GM18519 (cell line): ENCODE data around the gene RAD54L.
"Not testable (repeated sequence)": the region's sequence is repeated elsewhere in the genome, so short reads cannot be mapped to it uniquely, and the experiment has no call there.

Experiments used
- ATAC-seq: cut with Tn5 transposase; IDR thresholded peaks from one replicate; pipeline ENCODE4 v1.9.1; 2021; ENCODE audit warnings: mild to moderate bottlenecking, moderate library complexity; ENCODE audit not compliant: unreplicated experiment, low FRiP score

Gene RAD54L

GRCh38 chr1:46238865-46239264 lies 8.7 kb upstream of the RAD54L start:
- ATAC-seq = not testable (repeated sequence)

GRCh38 chr1:46241733-46242132 lies 5.8 kb upstream of the RAD54L start:
- not testable (repeated sequence) for ATAC-seq

GRCh38 chr1:46242918-46243317 lies 4.6 kb upstream of the RAD54L start:
- no peak for ATAC-seq

GRCh38 chr1:46243831-46244230 lies 3.7 kb upstream of the RAD54L start:
- ATAC-seq = not testable (repeated sequence)

DNA sequence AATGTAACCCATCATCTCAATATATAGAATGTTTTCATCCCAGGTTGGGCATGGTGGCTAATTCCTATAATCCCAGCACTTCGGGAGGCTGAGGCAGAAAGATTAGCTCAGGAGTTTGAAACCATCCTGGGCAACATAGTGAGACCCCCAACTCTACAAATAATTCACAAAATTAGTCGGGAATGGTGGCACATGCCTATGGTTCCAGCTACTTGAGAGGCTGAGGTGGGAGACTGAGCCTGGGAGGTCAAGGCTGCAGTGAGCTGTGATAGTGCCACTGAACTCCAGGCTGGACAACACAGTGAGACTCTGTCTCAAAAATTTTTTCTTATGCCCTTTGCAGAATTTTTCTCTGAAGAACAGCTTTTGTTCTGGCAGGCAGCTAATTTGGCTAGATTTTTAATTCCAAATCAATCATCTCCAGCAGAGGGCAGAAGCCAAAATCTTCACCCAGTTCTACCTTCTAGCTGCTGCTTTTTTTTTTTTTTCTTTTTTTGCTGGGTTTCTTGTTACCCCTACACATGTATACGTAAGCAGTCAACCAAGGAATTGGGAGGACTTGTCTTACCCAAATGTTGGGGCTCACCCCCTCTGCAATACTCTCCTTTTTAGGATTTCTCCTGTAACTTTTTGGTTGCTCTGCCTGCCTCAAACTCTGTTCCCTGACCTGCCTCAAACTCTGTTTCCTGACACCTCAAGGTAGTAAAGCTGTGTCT lies 2.7 kb upstream of the RAD54L start:
- no peak for ATAC-seq

GRCh38 chr1:46246136-46246535 lies 1.4 kb upstream of the RAD54L start:
- not testable (repeated sequence) for ATAC-seq

DNA sequence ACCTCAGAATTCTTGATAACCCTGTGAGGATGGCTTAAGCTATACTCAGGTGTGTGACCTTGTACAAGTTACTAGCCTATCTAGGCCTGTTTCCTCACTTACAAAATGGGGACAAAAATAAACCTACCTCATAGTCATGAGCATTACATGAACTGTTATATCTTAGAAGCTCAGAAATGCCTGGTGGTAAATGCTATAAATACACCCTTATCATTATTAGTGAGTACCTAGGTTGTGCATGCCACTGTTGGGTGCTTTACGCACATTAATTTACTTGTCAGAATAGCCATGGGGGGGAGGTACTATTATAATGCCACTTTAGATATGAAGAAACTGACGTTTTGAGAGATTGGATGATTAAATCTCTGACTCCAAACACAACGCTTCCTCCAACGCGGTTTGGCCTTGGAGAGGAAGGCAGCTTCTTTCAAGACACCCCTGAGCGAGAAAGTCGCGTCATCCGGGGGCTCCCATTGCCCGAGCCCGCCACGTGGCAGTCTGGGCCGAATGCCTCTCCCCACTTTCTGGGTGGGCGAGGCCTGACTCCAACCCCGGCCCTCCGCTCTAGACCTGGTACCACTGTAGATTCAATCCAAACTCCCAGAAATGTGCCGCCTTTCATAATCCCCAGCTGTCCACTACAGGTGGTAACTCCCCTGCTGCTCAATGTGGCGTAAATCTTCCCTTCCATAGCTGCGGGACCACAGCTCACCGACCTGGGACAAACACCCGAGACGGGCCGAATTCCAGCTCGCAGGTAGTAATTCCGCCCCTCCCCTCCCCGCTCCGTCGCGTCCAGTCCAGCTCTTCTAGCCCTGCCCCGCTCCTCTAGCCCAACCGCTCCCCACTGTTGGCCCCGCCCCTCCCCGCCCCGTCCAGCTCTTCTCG lies 771 bp upstream of the RAD54L start:
- peak; percentile 20 for ATAC-seq

DNA sequence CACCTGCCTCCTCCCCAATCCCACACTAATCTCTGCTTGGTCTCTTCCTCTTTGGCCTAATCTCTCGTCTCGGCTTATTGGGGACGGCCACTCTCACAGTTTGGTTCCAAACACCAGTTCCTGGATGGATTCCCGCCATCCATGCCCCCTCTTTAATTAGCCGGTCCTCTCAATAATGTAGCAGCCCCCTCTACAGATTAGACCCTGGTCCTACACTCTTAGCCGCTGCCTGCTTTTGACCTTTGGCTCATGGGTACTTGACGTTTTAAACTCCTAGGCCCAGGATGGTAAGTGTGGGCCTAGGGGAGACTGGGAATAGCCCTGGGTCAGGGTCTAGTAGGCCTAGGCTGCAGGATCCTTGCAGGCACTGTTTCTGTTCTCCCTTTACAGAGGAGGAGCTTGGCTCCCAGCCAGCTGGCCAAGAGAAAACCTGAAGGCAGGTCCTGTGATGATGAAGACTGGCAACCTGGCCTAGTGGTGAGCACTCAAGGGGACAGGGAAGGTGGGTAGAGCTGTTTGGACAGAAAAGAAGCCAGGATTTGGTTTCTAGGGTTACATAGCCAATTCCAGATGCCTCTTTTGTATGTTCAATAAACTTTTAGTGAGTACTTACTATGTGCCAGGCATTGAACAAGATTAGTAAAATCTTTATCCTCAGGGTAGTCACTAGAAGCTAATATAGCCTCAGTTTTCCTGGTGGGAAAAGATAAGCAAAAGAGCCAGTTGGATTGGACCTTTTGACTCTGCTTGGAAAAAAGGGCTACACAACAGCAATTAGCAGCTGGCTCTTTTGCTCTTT lies 758 bp downstream of the RAD54L start:
- no peak for ATAC-seq

DNA sequence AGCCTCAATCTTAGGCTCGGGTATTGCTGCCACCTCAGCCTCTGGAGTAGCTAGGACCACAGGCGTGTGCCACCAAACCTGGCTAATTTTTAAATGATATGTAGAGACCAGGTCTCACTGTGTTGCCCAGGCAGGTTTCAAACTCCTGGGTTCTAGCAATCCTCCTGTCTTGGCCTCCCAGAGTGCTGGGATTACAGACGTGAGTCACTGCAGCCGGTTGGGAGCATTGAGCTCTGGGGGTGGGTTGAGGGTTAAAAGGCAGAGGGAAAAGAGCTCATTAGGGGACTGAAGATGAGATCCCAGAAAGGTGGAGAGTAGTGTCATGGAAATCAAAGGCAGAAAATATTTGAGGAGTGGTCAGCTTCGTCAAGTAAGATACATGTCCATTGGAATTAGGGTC lies 7.1 kb downstream of the RAD54L start:
- no peak for ATAC-seq

DNA sequence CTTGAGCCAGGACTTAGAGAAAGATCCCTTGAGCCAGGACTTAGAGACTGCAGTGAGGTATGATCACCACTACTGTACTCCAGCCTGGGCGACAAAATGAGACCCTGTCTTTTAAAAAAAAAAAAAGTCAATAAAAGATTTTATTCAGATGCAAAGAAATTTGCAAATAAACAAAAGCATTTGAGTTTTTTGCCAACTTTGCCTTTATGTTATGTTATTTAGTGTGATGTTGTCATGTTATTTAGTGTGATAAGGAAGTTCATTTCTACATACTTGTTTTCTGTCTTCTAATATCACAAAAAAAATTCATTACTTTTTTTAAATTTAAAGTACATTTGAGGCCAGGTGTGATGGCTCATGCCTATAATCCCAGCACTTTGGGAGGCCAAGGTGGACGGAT lies 9.0 kb downstream of the RAD54L start:
- no peak for ATAC-seq

GRCh38 chr1:46262508-46262907 lies 14.9 kb downstream of the RAD54L start:
- no peak for ATAC-seq

GRCh38 chr1:46263146-46263545 lies 15.6 kb downstream of the RAD54L start:
- no peak for ATAC-seq

GRCh38 chr1:46268578-46268977 lies 21.0 kb downstream of the RAD54L start:
- ATAC-seq = no peak

GRCh38 chr1:46274225-46275029 lies 26.9 kb downstream of the RAD54L start:
- ATAC-seq = no peak

DNA sequence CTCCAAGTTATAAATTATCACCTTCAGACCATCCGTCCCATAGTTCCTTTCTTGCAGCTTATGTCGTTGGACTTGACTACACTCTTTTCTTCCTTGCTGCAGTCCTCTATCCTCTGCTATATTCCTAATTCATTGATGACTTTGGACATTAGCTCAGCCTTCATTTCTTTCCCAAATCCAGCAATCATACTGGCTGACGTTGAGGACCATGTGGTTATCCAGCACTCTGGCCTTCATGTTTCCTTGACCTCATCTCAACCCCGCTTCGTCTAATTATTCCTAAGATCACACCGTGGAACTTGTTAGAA lies 27.4 kb downstream of the RAD54L start:
- no peak for ATAC-seq

DNA sequence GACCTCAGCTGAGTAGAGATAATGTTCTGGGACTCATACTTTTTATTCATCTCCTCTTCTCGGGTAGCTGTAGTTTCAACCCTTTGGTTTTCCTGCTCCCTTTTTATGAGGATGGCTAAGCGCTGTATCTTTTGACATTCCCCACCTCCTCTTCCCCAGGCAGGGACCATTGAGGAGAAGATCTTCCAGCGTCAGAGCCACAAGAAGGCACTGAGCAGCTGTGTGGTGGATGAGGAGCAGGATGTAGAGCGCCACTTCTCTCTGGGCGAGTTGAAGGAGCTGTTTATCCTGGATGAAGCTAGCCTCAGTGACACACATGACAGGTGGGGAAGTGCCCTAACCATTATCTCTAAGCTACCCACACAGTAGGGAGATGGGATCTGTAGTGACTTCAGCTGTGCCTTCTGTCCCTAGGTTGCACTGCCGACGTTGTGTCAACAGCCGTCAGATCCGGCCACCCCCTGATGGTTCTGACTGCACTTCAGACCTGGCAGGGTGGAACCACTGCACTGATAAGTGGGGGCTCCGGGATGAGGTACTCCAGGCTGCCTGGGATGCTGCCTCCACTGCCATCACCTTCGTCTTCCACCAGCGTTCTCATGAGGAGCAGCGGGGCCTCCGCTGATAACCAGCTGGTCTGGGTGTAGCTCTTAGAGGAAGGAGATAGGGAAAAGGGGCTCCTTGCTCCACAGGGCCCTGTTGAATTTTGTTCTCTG lies 30.3 kb downstream of the RAD54L start:
- no peak for ATAC-seq

GRCh38 chr1:46278807-46279206 lies 31.2 kb downstream of the RAD54L start:
- ATAC-seq = no peak

- no peak for ATAC-seq
These were observed 32.5 kb downstream of the RAD54L start for GRCh38 chr1:46280092-46280491.

GRCh38 chr1:46281021-46281420 lies 33.5 kb downstream of the RAD54L start:
- ATAC-seq = no peak

GRCh38 chr1:46284058-46284457 lies 36.5 kb downstream of the RAD54L start:
- ATAC-seq = no peak
